Middle frontal gyrus (tissue), 1 donor: Measurements from ENCODE around the gene CASTOR2.
"Not testable (repeated sequence)": the region's sequence is repeated elsewhere in the genome, so short reads cannot be mapped to it uniquely, and the experiment has no call there.

Experiments
- DNase-seq: peaks from one replicate; pipeline ENCODE4 v3.0.0-alpha.2; 2015; ENCODE audit warnings: low spot score; ENCODE audit errors: extremely low spot score

CASTOR2 gene

DNA sequence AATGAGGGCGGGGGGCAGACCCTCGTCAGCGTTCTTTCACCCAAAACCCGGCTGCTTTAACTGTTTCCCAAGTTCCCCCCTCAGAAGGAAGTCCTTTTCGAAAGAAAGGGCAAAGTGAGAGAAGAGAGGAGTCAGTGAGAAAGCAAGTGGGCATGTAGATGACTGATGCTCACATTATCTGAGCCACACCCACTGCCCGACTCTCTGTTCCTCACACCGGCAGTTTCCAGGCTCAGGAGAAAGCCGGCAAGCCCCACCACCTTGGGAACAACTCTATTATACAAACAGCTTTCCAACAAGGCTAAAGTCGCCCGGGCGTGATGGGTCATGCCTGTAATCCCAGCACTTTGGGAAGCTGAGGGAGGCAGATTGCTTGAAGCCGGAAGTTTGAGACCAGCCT lies 86.0 kb downstream of the CASTOR2 start:
- no peak for DNase-seq

DNA sequence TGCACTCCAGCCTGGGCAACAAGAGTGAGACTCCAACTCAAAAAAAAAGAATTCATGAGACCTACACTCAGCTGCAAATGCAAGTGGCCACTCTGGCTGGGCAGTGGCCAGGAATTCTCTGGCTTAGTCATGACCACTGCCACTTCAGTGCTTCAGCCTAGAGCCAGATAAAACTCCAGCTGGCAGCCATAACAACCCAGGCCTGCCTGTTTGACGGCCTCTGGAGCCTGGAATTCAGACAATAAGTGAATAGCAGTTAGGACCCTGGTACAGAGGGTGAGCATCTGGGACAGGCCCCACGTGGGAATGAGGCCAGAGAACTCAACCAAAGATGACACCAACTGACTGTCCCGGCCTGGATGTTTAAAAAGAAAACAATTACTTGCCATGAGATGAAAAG lies 90.2 kb downstream of the CASTOR2 start:
- no peak for DNase-seq

DNA sequence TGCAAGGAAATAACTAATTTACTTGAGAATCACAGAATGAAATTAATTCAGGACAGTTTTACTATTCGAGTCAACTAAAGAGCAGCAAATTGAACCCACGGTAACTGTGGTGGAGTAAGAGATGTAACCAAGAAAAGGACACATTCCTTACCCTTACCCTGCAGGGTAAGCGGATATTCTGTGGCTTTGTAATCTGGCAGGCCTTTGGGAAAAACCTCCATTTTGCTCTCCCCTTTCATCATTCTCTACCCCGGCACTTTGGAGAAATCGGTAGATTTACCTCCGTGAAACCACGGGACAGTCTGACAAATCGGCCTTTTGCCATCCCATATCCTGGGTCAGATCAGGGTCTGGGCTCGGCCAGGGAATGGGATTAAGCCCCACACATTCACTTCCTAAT lies 90.7 kb downstream of the CASTOR2 start:
- no peak for DNase-seq

DNA sequence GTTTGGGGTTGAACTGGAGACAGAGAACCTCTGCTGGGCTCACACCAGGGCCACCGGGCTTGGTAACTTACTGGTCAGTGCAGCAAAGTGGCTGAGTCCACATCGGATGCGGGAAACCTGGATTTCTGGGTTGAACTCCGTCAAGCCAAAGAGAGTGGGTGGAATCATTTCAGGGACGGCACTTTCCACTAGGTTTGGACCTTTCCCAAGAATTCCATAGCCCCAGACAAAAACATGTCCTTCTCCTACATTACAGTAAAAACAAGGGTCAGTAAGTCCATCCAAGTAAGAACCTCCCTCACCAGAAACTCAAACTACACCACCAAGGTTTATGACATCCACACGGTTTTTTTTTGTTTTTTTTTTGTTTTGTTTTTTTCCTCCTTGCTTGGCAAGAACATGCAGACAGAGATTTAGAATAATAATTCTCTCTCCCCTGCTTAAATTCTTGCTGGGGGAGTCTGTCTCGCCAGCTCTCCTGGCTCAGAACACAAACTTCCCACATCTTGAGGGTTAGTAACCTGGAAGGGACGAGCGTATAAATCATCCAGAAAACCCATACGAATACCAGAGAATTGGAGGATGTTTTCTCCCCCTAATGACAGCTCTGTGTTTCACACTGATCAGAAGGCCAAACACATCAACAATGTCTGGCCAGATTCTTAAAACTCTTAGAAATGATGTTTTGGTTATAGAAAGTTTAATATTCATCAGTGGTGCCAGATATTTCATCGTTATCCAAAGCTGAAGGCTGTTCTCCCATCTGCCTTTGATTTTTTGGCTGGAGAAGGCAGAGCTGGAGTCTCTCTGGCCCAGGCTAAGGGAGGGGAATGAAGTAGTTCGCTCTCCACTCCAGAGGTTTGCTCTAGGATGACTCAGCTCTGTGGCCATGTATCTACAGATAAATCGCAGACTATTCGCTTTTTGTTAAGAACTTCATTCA lies 91.6 kb downstream of the CASTOR2 start:
- DNase-seq: no peak

DNA sequence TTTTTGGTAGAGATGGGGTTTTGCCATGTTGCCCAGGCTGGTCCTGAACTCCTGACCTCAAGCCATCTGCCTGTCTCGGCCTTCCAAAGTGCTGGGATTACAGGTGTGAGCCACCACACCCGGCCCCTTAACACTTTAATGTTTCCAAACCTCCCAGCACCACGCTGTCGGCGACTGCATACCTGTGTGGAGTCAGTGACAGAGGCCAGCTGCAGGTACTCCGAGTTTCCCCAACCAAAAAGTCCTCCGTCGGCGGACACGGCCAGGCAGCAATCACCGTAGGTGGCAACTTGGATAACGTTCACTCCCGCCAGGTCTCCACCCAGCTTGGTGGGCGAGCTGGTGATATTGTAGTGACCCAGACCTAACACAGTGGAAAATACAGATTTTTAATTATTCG lies 93.9 kb downstream of the CASTOR2 start:
- no peak for DNase-seq

DNA sequence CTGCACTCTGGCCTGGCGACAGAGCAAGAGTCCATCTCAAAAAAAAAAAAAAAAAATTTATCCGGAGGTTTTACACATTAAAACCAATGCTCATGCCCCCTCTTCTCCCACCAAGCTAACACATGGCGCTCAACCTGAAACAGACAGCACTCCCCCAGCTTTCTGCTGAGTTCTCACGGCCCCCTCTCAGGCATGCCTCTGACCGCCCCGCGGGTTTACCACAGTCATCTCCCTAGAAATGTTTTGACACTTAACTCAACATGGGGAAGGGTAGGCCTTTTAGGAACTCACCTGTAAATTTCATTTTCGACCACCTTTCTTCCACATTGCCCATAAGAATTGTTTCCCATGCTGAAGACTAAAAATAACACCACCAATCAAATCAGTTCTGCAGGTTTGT lies 99.8 kb downstream of the CASTOR2 start:
- no peak for DNase-seq

DNA sequence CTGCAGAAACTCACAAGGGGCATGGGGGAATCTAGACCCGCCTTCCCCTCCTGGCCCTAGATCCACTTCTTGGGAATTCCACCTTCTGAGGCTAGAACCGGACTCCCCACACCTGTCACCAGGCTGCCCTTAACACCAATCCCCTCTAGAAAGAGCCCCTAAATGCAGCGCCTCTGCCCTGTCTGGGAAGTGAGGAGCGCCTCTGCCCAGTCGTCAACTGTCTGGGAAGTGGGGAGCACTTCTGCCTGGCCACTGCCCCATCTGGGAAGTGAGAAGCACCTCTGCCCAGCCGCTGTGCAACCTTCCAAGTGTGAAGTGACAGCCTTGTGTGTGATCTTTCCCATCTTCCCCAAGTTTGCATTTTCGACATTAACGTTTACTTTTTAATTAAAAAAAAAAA lies 100.3 kb downstream of the CASTOR2 start:
- no peak for DNase-seq

DNA sequence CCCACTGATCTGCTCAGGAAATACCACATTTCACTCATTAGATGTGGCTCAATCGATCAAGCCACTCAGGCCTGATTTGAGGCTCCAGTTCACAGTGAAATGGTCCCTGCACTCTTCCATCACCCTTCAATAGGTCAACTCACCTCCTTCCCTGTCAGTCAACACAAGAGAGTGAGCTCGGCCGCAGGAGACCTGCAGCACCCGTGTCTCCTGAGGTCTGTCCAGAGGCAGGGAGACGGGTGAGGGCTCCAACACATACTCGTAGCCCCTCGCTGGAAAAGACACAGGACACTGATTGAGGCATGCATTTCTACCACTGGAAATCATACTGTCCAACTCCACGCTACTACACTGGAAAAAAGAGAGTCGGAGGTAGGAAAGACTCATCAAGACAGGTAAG lies 102.0 kb downstream of the CASTOR2 start:
- DNase-seq: no peak

DNA sequence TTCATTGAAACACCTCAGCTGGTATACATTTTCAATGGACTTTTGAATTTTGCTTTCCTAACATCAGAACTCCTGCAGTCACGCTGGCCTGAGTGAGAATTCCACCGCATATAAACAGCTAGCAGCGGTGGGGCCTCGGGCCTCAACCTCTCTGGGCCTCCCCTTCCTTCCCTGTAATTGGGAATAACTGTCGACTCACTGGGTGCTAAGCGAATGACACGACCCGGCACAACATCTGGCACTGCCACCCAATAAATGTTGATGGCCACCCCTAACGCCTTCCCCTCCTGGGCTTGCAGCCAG lies 108.4 kb downstream of the CASTOR2 start:
- no peak for DNase-seq

DNA sequence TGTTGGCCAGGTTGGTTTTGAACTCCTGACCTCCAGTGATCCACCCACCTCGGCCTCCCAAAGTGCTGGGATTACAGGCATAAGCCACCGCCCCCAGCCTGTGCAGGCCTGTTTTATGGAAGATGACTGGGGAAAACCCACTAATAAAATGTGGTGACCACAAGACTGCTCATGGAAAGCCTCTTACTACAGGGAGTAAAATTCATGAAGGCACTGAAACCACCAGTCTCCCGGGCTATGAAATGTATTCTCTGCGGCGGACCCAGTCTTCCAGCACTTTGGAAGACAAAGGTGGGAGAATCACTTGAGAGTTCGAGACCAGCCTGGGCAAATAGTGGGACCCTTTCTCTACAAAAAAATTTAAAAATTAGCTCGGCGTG lies 109.7 kb downstream of the CASTOR2 start:
- not testable (repeated sequence) for DNase-seq
